ENCODE data around the gene B4GALT7.
"Not testable (repeated sequence)": the region's sequence is repeated elsewhere in the genome, so short reads cannot be mapped to it uniquely, and the experiment has no call there.

Gene B4GALT7

DNA sequence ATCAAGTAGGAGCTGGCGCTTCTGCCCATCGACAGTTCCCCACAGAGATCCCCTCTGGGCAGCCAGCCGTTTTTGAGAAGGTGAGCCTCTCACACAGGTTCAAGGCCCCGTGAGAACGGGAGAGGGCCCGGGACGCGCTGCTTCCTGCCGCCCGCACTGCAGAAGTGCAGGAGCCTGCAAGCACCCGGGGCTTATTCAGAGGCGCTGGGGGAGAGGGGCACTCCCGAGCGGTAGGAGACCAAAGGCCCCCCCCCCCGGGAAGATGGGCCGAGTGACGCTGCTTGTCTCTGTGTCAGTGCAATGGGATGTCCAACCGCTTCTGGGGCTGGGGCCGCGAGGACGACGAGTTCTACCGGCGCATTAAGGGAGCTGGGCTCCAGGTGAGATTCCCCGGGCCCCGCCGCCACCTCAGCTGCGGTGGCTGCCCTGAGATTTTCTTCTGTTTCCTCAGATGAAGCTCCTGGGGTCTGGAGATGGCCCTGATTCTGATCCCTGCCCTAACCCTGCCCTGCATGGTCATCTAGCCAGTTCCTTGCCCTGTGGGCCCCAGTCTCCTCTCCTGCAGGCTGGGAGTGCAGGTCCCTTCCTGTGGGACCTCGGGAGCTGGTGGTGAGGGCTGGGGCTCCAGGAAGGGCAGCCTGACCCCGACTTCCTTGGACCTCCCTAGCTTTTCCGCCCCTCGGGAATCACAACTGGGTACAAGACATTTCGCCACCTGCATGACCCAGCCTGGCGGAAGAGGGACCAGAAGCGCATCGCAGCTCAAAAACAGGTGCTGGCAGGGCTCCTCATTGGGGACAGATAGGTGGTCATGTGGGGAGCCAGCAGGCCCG is 8.5 kb downstream of the B4GALT7 start:
- in situ Hi-C loops (cut with MboI; ENCODE audit: low sequenced_read_pairs) = no loop called here

DNA sequence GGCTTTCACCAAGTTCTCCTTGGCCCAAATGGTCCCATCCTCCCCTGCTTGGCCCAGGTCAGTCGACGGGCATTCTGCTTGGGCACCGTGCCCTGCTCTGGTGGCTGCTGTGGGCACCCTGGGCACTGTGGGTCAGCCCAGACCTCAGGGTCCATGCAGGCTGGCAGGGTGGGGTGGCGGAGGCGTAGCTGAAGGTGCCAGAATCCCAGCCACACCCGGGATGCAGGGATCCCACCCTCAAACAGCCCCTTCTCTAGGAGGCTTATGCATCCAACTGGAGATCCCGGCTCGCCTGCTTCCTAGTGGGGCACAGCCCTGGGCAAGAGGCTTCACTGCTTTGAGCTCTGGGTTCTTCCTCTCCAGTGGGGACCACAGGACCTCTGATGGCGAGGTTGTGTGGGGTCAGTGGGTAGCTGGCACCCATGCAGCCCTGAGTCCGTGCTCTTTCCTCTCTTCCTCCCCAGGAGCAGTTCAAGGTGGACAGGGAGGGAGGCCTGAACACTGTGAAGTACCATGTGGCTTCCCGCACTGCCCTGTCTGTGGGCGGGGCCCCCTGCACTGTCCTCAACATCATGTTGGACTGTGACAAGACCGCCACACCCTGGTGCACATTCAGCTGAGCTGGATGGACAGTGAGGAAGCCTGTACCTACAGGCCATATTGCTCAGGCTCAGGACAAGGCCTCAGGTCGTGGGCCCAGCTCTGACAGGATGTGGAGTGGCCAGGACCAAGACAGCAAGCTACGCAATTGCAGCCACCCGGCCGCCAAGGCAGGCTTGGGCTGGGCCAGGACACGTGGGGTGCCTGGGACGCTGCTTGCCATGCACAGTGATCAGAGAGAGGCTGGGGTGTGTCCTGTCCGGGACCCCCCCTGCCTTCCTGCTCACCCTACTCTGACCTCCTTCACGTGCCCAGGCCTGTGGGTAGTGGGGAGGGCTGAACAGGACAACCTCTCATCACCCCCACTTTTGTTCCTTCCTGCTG is 9.4 kb downstream of the B4GALT7 start:
- in situ Hi-C loops (cut with MboI; ENCODE audit: low sequenced_read_pairs) = no loop called here

DNA sequence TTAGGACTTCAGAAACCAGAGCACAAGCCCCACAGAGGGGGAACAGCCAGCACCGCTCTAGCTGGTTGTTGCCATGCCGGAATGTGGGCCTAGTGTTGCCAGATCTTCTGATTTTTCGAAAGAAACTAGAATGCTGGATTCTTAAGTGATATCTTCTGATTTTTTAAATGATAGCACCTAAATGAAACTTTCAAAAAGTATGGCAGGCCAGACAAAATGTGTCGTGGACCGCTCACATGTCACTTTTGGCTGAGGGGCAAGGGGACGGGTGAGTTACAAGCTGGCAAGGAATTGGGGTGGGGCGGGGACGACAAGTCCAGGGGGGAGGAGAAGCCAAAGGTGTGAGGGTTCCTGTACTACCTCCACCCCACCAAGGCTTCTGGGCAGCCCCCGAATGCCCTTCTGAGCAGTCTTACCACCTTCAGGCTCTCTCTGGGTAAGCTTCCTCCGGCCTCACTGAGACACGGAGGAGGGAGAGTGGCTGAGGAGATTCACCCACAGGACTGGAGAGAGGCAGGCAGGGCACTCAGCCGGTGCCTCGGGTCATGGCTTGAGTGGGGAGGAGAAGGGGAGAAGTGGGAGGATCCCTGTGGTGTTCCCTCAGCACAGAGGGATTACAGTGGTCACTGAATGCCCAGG is 10.3 kb downstream of the B4GALT7 start:
- in situ Hi-C loops (cut with MboI; ENCODE audit: low sequenced_read_pairs) = no loop called here

DNA sequence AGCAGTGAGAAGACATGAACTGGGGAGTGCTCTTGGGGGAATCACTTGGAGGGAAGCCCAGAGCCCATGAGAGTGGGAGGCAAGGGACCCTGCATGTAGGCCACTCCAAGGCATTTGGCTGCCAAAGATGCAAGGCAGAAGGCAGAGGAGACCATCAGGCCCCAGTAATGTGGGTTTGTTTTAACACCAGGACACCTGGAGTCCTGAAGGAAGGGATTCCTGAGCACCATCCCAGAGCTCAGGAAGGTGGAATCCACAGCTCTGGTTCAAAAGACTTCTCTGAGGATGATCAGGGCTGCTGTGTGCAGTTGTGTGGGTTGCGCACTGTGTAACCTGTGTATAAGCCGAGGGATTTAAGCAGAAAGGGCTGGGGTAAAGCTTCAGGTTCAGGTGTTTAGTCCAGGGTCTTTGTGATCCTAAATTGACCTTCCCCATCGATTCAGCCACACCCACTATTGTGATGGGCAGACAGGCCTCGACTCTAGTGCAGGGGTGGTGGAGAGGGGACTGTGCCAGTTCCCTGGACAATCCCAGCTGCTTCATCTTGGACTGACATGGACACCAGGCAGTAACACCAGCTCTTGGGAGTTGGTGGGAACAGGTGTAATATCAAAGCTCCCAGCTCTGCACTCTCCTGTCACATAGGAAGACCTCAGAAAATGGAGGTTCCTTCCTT is 11.0 kb downstream of the B4GALT7 start:
- in situ Hi-C loops (cut with MboI; ENCODE audit: low sequenced_read_pairs) = no loop called here

DNA sequence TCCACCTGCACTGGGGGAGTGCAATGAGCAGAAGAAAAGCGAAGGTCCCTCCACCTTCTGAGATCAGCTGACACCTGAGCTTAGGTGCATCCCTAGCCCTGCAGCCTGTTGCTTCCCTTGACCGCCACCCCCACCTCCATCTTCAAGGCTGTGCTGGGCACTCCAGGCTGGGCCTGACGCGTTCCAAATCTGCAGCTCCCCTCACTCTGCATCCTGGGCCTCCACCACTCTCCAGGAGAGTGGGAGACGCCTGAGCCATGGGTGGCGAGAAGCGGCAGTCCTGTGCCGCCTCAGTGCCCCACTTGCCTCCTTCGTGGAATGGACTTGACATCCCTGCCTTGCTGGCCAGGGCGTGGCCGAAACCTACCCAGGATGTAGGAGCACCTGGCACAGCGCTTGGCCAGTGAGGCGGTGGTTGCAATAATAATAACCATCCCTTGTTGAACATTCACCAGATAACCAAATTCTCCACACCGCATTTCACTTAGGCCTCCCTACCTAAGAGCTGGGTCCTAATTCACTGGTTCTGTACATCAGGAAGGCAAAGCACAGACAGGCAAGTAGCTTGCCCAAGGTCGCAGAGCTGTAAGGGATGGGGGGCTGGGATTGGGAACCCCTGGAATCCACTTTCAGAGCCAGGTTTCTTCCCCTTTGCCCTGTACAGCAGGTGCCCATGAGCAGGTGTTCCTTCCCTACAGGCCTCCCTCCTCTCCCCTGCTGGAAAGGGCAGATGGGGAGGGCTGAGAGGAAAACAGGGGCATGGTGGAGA is 11.7 kb downstream of the B4GALT7 start:
- in situ Hi-C loops (cut with MboI; ENCODE audit: low sequenced_read_pairs) = no loop called here

DNA sequence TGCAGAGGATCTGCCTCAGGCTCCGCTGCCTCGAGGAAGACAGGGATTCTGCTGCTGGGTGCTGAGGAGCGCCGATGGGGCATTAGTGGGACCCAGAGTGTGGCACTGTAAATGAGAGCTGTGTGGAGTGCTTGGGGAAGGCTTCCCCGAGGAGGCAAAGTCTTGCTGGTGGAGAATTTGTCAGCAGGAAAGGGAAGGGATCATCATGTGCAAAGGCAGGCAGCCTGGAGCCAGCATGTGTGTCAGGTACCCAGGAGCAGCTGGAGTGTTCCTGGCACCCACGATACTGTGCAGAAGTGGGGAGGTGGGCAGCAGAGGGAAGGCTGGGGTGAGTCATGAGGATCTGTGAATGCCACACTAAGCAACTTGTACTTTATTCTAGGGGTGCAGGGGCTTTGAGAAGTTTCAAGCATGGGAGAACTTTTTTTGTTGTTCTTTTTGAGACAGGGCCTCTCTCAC is 12.3 kb downstream of the B4GALT7 start:
- in situ Hi-C loops (cut with MboI; ENCODE audit: low sequenced_read_pairs) = no loop called here

DNA sequence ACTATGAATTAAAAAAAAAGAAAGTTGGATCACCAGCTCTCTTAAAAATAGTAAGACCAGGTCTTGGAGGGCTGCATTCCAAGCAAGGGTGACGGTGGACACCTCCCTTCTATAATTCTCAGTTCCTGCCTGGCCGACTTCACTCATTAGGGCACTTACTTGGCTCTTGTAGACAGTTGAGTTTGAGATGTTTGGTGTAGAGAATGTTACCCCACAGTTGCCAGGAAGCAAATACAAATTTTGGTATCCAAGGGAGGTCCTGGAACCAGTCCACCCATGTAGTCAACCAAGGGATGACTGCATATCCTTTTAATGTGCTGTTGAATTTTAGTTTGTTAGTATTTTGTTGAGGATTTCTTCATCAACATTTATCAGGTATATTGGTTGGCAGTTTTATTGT is 20.6 kb downstream of the B4GALT7 start:
- in situ Hi-C loops (cut with MboI; ENCODE audit: low sequenced_read_pairs) = no loop called here

DNA sequence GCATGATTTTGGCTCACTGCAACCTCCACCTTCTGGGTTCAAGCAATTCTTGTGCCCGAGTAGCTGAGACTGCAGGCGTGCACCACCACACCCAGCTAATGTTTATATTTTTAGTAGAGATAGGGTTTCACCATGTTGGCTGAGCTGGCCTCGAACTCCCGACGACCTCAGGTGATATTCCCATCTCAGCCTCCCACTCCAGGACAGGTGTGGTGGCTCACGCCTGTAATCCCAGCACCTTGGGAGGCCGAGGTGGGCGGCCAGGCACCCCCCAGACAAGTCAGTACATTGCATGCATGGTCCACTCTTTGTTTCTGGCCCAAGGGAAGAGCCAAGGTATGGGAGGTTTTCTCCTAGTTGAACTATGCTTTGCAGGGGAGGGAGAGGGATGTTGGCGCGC is 24.2 kb downstream of the B4GALT7 start:
- in situ Hi-C loops (cut with MboI; ENCODE audit: low sequenced_read_pairs) = not testable (repeated sequence)

DNA sequence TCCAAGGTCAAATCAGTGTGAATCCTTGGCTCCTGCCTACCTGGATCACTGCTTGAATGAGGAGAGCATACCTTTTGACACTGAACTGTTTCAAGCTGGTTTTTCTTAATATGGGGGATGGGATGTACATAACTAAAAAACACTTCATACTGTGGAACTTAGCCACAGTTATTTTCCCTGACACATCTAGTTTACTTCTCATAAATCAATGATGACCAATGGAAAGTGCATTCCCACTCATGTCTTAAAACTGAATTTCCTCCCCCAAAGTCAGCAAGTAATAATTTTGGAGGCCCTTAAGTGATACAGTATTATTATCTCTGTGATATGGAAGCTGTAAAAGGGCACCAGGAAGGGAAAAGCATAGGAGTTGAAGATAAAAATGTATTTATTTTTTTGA is 30.3 kb downstream of the B4GALT7 start:
- in situ Hi-C loops (cut with MboI; ENCODE audit: low sequenced_read_pairs) = not testable (repeated sequence)

DNA sequence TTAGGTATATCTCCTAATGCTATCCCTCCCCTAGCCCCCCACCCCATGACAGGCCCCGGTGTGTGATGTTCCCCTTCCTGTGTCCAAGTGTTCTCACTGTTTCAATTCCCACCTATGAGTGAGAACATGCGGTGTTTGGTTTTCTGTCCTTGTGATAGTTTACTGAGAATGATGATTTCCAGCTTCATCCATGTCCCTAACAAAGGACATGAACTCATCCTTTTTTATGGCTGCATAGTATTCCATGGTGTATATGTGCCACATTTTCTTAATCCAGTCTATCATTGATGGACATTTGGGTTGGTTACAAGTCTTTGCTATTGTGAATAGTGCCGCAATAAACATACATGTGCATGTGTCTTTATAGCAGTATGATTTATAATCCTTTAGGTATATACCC is 35.0 kb downstream of the B4GALT7 start:
- in situ Hi-C loops (cut with MboI; ENCODE audit: low sequenced_read_pairs) = not testable (repeated sequence)

DNA sequence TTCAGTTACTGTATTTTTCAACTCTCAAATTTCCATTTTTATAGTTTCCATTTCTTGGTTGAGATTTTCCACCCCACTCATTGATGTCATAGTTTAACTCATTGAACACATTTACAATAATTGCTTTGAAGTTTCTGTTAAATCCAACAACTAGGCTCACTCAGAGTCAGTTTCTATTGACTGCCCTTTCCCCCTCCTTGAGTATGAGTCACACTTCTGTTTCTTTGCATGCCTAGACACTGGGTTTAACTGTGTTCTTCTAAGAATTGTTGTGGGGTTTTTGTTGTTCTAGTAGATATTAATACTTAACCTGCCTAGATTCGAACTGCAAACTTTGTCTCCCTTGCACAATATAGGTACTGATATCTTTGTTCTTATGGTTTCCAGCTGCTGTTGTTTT is 45.5 kb downstream of the B4GALT7 start:
- in situ Hi-C loops (cut with MboI; ENCODE audit: low sequenced_read_pairs) = not testable (repeated sequence)

DNA sequence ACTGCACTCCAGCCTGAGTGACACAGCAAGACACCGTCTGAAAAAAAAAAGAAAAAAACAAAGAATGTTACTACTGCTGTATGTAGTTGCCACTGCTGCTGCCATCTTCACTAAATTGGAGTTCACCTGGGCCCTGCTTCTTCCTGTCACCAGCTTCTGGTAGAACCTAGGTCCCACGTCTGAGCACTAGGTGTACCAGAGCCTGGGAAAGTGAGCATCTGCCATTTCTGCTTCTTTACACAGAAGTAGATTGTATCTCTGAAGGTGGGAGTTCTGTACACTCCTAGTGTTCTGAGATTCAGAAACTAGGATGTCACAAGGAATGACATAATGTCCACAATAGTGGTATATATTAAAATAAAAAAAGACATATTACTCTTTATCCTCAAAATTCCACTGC is 51.3 kb downstream of the B4GALT7 start:
- in situ Hi-C loops (cut with MboI; ENCODE audit: low sequenced_read_pairs) = not testable (repeated sequence)

DNA sequence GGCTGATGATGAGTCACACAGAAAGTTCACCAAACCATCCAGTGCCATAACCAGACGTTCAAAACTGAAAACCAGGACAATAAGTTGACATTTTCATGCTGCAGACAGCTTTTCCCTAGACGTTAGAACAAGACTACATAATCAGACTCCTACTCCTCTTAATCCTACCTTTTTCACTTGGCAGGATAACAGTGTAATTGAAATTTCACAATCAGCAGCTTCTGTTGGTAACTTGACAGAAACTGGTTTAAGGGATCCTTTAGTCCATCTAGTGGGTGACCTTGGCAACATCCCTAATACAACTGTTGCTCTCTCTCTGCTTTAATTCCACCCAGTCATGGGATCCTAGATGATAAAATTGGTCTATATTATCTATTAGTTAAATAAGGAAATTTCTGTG is 57.9 kb downstream of the B4GALT7 start:
- in situ Hi-C loops (cut with MboI; ENCODE audit: low sequenced_read_pairs) = not testable (repeated sequence)

DNA sequence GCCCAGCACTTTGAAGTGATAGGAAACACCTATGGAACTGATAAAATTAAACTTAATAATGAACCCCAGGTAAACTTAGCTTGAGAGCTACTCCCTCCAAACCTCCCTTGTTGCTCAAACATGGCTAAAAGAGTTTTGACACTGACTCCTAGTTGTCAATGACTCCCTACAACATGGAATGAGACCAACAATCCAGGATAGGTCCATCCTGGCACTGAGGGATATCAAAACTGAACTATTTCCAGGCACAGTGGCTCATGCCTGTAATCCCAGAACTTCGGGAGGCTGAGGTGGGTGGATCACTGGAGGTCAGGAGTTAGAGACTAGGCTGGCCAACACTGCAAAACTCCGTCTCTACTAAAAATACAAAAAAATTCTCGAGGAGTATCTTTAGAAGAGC is 58.6 kb downstream of the B4GALT7 start:
- in situ Hi-C loops (cut with MboI; ENCODE audit: low sequenced_read_pairs) = not testable (repeated sequence)
